Stimulated activated CD4-positive, alpha-beta T cell treated with anti-CD3 and anti-CD28 coated beads, Interleukin-2, amount 100 ng/mL, for 48 hours (primary cell): ENCODE results near the gene AZIN2.
"Not testable (repeated sequence)": the region's sequence is repeated elsewhere in the genome, so short reads cannot be mapped to it uniquely, and the experiment has no call there.

Experiments
- DNase-seq, 2 donors: peaks; one replicate each; pipeline ENCODE4 v3.0.0-alpha.2; 2020

Gene AZIN2

DNA sequence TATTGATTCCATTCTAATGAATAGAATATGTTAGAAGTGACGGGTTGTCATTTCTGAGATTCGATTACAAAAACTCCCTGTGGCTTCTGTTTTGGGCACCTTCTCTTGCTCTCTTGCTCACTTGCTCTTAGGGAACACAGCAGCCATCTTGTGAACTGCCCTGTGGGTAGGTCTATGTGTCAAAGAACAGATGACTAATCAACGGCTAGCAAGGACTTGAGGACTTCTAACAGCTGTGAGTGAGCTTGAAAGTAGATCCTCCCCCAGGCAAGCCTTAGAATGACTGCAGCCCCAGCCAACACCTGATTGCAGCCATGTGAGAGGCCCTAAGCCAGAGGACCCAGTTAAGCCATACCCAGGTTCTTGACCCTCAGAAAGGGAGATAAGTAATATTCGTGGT, 49.3 kb downstream of the AZIN2 start:
- peak; percentile 11 to 17 for DNase-seq

DNA sequence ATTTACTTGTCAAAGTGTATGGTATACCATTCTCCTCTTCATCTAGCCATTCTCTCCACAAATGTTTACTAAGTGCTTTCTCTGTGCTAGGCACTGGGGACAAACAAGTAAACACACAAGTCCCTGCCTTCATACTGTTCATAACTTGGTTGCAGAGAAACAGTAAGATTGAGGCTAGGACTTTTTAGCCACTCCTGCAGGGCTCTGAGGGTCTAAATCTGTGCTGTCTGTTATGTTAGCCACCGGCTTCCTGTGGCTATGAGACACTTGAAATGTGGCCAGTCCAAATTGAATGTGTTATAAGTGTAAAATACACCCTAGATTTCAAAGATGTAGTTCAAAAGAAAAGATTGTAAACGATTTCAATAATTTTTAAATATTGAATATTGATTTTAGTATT, 50.2 kb downstream of the AZIN2 start:
- DNase-seq: no peak

DNA sequence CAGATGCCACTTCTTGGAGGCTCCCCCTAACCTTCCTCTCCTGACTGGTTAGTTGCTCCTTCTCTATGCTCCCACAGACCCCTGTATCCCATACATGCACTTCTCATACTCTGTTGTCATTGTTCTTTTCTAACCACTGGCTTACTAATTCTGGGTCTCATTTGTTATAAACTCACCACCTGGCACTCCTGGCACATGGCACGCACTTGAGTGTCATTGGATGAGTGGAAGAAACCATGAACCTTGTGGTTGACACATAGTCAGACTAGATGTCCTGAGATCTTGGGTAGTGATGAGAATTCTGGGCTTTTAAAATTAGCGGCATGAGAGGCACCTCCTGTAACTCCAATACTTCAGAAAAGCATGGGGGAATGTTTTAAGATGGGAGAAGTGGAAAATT, 51.6 kb downstream of the AZIN2 start:
- DNase-seq: no peak

DNA sequence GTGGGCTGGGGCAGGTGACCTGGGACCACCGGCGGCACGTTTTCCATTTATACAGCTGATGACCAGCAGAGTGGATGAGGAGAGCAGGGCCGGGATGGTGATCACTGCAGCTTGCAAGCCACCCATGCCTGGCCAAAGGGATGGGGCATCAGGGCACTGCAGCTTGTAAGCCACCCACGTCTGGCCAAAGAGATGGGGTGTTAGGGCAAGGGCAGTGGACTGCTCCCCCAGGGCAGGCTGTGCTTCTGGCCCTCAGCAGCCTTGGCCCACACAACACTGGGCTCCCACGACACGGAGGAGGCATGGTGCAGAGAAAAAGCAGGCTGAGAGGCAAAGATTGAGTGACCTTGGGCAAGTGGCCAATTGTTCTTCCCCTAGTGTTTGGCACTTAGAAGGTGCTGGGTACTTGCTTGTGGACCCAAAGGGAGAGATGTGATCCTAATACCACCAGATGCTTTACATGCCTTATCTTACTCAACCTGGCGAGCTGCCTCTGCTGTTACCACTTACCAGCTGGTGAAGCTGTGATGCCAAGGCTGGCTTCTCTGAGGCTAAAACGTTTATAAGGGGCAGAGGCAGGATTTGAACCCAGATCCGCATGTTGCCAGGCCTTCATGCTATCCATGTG, 52.6 kb downstream of the AZIN2 start:
- DNase-seq: no peak

DNA sequence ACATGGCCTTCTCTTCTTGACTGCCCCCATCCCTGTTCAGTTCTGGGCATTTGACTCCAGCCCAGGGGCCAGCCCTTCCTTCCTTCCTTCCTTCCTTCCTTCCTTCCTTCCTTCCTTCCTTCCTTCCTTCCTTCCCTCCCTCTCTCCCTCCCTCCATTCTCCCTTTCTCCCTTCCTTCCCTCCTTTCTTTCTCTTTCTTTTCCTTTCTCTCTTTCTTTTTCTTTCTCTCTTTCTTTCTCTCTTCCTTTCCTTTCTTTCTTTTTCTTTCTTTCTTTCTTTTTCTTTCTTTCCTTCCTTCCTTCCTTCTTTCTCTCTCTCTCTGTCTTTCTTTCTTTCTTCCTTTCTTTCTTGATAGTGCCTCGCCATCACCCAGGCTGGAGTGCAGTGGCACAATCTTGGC, 55.1 kb downstream of the AZIN2 start:
- not testable (repeated sequence) for DNase-seq

DNA sequence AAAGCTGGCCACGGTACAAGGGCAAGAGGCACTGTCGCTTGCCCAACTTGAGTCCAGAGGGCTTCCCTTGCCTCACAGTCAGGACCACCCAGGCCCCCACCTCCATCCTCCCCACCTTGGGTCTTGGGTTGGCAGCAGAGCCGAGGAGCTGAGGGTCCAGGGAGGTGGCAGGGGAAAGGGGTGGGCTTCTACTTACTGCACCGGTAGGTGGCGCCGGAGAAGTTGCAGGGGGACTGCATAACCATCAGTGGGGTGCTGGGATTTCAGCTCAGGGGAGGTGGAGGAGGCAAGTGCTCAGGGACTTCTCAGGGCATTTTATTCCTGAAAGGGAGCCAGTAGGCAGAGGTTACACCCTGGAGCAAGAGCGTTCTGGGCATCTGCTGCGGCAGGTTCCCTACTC, 56.8 kb downstream of the AZIN2 start:
- DNase-seq: peak; percentile 15 to 23

DNA sequence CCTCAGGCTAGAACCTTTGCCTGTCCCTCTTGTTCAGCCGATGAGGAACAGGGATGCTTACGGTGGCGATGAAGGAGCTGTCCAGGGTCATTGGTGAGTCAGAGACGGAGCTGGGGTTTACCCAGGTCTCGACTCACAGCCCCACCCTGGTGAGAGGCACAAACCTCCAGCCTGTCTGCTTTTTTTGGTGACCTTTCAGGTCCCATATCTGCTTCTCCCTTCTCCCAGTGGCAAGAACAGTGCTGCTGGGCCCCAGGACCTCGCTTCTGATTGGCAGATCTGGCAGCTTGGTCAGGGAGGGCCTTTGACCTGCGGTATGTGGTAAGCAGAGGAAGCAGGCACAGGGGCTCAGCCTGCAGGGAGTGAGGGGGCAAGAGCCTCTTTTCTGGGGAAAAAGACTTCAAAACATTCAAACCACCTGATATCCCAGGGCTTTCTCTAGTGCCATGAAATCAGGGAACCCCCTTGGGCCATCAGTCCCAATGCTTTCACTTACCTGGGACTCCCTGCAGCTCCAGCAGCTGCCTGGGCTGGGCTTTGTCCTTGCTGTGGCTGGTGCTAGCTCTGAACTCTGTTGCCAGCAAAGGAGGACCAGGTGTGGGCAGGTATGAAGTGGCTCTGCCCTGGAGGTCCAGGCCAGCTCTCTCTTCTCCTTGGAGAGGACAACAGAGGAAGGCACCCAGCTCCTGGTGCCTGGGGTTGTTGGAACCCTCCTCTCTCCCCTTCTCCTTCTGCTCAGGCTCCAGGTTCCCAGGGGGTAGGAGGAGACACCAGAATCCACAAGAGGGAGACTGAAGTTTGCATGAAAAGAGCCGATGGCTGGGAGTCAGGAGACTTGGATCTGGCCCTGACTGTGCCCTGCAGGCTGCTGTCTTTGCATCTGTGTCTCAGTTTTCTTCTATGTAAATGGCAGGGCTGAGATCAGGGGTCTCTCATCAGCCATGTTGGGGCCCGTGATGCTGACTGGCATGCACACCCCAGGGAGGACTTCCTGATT, 59.5 kb downstream of the AZIN2 start:
- DNase-seq: no peak

DNA sequence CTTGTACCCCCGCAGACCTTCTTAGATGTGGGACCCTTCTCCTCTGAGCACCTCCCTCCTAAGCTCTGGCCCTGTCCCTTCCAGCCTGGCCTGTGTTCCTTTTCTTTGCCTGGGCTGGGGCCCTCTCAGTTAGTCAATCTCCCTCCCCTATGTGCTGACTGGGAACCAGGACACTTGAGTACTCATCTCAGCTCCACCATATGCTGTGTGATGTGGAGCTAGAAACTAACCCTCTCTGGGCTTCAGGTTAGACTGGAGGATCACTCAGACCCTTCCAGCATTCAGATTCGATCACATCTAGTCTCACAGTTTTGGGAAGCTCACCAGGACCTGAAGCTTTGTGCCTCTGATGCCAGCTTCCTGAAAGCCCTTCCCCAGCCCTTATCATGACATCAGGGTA, 60.3 kb downstream of the AZIN2 start:
- no peak for DNase-seq

DNA sequence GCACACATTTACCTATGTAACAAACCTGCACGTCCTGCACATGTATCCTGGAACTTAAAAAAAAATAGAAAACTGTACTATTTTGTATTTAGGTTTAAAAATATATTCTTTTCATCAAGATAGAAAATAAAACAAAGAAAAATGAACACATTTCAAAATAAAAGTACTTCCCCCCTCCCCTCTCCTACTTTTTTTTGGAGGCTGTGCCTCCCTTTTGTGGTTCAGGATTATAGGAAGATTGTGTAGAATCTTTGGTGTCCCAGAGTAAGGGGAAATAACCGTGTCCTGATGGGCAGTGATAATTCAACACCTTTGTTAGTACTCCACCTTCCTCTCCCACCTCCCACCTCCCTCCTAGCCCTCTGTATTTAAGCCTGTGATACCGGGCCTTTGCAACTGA, 60.8 kb downstream of the AZIN2 start:
- no peak for DNase-seq

DNA sequence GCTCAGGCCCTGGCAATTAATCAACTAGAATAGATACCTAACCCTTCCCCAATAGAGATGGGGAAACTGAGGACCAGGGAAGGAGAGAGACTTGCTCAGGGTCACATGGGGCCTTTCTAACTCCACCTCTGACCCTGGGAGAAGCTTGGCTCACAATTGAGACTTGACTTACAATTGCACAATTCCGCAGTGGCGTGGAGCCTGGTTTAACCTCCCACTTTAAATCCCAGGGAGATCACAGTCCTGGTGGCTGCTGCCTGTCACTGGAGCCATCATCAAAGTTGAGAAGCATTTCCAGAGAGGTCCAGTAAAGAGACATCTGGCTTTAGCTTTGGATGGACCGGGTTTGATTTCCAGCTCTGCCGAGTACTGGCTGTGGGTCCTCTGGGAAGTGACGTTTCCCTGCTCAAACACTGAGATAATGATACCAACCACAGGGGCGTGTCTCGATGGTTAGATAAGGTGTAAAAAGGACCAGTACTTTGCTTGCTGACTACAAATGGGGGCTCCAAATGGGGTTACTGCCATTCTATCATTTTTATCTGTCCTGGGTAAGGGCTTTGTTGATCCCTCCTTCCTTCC, 61.6 kb downstream of the AZIN2 start:
- no peak for DNase-seq

DNA sequence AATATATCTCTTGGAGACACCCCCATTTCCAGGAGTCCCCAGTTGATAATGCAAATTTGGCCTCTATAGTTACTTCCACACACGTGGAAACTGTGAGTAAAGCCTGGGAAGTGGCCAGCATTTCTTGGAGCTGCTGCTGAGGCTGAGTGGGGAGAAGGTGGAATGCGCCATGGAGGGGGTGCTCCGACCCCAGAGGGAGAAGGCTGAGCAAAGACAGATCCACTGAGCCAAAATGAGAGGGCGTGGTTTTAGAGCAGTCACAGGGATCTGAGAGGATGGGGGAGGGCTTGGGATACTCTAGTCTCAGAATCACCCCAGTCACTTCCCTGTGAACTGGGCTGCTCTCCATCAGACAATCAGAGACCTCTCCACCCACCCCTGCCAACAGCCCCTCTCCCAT, 62.2 kb downstream of the AZIN2 start:
- DNase-seq: no peak

DNA sequence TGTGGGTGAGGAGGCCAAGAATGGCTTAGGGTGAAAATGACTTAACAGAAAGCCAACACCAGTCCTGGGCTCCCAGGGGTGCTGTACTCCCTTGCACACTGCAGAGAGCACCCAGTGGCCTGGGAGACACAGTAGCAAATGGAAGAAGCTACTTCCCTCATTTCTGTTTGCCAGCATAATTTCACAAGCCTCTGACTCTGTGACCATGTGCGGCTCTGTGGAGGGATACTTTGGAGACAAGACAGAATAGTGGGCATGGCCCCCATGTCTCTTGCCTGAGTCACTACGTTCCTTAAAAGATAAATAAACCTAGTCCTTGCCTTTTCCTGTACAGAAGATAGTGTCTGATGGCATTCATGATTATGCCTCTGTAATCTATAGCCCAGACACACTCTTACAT, 62.7 kb downstream of the AZIN2 start:
- DNase-seq: no peak

DNA sequence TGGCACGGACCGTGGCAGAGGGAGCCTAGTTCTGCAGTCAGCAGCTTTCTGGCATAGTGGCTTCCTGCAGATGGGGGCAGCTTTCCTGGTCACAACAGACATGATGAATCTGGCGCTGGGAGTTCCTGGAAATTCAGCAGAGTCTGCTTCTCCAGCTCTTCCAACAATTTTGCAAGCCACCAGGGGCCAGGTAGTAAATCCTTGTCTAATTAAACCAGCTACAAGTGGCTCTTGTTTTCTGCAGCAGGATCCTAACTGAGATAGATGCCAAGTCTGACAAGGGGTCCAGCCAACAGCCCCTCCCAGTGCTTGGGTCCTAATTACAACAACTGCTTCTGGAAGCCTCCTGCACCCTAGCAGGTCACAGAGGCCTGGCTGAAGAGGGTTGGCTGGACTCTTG, 65.0 kb downstream of the AZIN2 start:
- DNase-seq: no peak

DNA sequence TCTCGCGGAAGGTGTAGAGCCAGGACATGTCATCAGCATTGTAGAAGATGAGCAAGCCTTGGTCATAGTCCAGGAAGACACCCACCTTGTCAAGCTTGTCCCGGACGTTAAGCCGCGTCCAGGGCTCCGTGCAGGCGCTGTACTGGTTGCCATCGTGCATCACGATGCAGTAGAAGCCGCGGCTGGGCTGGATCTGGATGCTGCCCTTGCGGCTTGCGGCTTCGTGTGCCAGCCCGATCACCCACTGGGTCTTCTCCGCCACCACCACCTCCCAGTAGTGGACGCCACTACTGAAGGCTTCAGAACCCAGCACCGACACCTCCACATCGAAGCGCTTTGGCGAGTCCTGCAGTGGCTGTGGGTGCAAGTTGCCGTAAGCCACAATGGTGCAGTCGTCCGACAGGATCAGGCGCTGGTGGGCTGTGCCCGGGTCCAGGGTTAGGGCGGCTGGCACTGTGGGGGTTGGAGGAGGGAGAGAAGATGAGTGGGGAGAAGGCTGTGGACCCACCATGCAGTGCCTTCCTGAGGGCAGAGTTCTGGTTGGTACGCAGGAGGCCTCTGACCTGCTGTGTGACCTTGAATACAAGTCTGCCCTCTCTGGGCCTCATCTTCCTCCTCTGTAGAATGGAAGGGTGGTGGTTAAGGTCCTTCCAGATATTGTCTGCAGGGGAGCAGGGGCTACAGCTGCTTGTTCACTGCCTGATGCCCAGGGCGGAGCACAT, 66.5 kb downstream of the AZIN2 start:
- DNase-seq: no peak

DNA sequence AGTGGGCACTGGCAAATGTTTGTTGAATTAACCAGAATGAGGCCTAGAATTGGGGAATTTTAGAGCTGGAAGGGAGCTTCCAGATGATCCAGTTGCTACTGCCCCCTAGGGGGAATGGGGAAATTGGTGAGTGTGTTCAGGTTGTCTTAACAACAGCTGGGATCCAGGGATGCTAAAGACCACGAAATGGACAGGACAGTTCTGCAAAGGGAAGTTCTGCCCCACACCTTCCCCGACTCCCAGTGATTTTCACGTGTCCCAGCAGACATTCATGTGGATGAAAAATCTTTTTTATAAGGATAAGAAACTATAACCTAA, 67.0 kb downstream of the AZIN2 start:
- peak in 1 of 2 donors; percentile 15 for DNase-seq

DNA sequence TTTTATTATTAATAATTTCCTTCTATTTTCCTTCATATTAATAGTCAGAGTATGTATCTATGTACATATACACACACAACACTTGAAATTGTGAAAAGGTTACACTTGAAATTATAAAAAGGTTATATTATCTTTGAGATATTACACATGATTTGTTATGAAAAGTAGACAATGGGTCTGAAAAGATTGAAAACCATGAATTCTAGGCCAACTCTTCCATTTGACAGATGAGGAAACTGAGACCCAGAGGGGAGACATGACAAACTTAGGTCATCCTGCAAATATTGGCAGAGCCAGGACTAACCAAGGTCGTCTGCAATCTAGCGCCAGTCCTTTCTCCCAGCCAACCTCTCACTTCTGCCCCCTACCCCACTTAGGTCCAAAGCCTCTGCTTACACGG, 67.7 kb downstream of the AZIN2 start:
- DNase-seq: no peak

DNA sequence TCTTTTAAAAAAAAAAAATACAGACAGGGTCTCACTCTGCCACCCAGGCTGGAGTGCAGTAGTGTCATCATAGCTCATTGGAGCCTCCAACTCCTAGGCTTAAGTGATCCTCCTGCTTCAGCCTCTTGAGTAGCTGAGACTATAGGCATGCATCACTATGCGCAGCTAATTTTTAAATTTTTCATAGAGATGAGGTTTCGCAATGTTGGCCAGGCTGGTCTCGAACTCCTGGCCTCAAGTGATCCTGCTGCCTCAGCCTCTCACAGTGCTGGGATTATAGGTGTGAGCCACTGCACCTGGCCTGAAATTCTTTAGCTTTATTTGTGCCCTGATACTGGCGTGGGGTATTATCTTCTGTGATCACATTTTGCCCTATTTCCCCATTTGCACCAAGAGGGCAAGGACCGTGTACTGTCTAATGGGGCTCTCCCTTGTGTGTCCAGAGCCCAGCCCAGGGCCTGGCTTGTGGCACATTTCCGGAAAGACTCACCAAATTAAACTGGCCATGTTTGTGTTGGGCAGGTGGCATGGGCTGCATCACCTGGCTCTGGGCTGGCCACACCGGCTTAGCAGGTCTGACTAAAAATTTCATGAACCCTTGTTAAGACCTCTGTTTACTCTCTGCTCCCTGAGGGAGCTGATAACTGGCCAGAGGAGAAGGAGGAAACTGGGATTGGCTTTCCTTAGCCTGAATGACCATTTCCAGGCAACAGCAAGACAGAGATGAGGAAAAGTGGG, 68.7 kb downstream of the AZIN2 start:
- no peak for DNase-seq

DNA sequence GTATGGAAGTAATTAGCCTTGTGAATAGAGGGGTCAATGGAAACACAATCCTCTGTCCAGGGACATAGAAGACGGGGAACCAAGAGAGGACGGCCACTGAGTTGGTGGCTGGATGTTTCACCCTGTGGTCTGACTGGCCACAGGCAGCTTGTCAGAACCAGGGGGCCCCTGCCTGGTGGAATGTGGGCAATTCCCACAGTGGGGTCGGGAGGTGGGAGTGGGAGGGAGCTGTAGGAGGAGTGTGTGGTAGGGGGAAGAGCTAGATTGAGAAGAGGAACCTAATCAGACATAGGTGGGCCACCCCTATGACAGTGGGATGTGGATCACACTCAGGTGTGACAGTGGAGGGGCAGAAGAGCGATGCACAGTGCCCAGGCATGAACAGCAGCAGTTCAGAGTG, 69.6 kb downstream of the AZIN2 start:
- no peak for DNase-seq

DNA sequence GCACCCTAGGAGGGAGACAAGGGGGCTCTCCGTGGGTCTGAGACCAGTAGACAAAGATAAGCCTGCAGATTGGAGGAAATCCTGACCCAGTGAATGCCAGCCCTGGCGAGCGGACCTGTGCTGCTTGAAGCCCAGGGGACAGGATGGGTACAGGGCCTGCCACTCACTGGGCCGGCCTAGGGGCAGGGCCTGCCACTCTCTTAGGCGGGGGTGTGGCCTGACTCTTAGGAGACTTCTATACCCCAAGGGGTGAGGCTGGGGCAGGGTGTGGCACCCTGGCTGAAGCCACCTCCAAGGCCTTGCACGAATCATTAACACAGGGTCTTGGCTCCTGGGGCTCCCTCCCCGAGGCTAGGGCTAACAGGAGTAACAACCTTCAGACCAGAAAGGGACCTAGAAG, 70.2 kb downstream of the AZIN2 start:
- no peak for DNase-seq

DNA sequence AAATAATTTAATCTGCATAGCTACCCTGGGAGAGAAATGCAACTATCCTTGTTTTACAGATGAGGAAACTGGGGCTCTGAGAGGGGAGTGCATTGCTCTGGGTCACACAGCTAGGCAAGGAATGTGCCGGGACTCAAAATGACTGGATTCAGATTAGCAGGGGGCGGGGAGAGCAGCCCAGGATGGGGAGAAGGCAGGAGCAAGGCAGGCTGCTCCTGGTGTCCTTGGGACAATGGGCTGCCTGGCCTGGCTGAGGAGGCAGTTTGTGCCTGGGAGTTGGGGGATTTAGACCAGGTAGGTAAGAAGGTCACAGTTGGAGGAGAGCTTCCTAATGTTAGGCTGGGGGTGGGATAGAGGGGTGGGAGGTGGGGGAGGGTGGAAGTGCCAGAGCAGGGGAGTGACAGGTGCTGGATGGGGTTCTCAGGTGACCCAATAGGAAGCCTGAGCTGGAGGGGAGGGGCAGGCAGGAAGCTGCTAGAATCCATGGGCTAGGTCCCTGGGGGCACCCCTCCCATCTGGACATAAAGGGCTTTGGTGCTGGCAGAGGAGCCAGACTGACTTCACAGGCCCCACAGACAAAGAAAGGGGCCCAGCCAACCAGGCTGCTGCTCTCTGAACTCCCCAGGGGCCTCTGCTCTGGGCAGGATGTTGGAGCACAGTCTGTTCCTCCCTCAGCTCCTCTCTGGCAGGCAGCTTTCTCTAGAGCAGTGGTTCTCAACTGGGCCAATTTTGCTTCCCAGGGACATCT, 71.9 kb downstream of the AZIN2 start:
- DNase-seq: no peak

DNA sequence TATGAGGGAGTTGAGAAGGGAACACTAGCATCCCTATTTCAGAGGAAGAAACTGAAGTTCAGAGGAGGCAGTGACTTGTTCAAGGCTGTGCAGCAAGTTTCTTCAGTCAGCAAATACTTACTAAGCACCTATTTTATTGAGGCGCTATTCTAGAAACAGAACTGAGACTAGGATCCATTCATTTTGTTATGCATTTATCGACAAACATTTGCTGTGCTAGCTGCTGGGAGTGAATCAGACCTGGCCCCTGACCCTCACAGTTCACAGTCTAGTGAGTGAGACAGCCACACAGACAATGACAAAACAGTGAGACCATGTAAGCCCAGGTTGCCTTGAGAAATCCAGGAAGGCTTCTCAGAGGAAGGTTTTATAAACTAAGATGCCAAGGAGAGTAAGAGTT, 72.7 kb downstream of the AZIN2 start:
- DNase-seq: no peak
